ENCODE measurements around the gene BTG4. TPM values are rescaled to one million over a fixed set of nuclear protein-coding genes. Genes with fewer than 3 reads are reported as not detected.

BTG4 gene
- total and polyA plus RNA-seq, 2 donors (not counting 1 experiment from before 2014, with no cell fraction given), result not detected

DNA sequence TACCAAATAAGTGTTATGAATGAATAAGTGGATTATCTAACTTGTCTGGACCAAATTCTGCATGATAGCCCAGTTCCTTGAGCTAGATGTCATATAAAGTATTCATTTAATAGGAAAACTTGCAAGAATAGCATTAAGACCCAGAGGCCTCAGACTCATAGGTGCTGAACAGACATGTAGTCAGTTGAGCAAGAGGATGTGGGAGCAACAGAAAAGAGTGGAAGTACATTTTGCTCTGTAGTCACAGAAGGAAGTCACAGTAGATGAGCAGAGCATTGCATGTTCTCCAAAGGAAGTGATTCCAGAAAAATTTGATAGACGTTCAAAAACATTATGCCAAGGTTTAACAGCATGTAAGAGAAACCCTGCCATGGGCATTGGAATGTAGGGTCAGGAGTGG is 11.9 kb upstream of the BTG4 start:
- H3K9ac ChIP-seq (ENCODE audit: low read length), result no peak overlapping the region
- no peak overlapping the region for H3K27ac Mint-ChIP-seq
- no peak overlapping the region for H3K4me3 ChIP-seq (ENCODE audit: control extremely low read depth in 1 of 5, extremely low read depth in 1 of 5, insufficient read depth in 1 of 5, low read depth in 2 of 5, low read length in 4 of 5)
- H3K4me2 ChIP-seq (replicated peaks; ENCODE audit: low read depth, low read length, poor library complexity, severe bottlenecking), result no peak overlapping the region
- no peak for TF ChIP-seq CTCF (IDR thresholded peaks at IDR 0.05)
- no peak for TF ChIP-seq EZH2 (IDR thresholded peaks at IDR 0.05; ENCODE audit: borderline replicate concordance, insufficient read depth, low read depth, low read length, poor library complexity, severe bottlenecking)
- no peaks in the 10 kb centered on the region for H3K4me1 ChIP-seq (ENCODE audit: control insufficient read depth in 2 of 2, insufficient read depth in 2 of 2, low read length in 2 of 2)
- H3K27ac ChIP-seq (ENCODE audit: low read length in 2 of 2), result no peak overlapping the region
- H3K4me3 Mint-ChIP-seq, result no peak overlapping the region
- H3K36me3 ChIP-seq (replicated peaks in 1 of 2; ENCODE audit: control extremely low read depth in 1 of 2, control insufficient read depth in 1 of 2, extremely low read depth in 1 of 2, insufficient read depth in 2 of 2, low read length in 1 of 2), result no peaks in the 10 kb centered on the region
- H3K27me3 Mint-ChIP-seq, result peaks cover 20% of the 10 kb centered on the region
- POLR2A ChIA-PET, result no interaction called here
- ATAC-seq (ENCODE audit: low read depth) (no peak), DNase-seq (no peak)
- H3K9me3 Mint-ChIP-seq (ENCODE audit: insufficient read depth), result no peaks in the 10 kb centered on the region
- H4K20me1 ChIP-seq (ENCODE audit: control insufficient read depth, insufficient read depth, low read length, poor library complexity, severe bottlenecking), result no peaks in the 10 kb centered on the region
- H3K4me1 Mint-ChIP-seq, result no peaks in the 10 kb centered on the region
- H3K9me3 ChIP-seq (ENCODE audit: control extremely low read depth in 1 of 3, control insufficient read depth in 2 of 3, insufficient read depth in 1 of 3, low read length in 2 of 3), result no peaks in the 10 kb centered on the region
- CTCF ChIA-PET, result interaction anchor here (1.1 kb wide), 1 partner anchor 10 kb away, joined by 4 read pairs; no protein-coding TSS in a partner anchor
- 67% methylated on average over 1 of the region's 1 CpG for WGBS (ENCODE audit: insufficient coverage)
- no peaks in the 10 kb centered on the region for H3K79me2 ChIP-seq (ENCODE audit: control insufficient read depth, insufficient read depth, low read length)
- intact Hi-C loops (cut with micrococcal nuclease), result no loop called here
- peaks cover 0 to 7% (median 3%) of the 10 kb centered on the region in 4 experiments for H3K27me3 ChIP-seq (replicated peaks in 1 of 4; ENCODE audit: control extremely low read depth in 1 of 4, control insufficient read depth in 3 of 4, insufficient read depth in 4 of 4, low read length in 3 of 4)
- H2AFZ ChIP-seq (ENCODE audit: insufficient read depth, low read depth, low read length, poor library complexity, severe bottlenecking), result no peak overlapping the region

GRCh38 chr11:111523343-111523742 is 11.2 kb upstream of the BTG4 start:
- no peaks in the 10 kb centered on the region for H3K36me3 ChIP-seq (replicated peaks in 1 of 2; ENCODE audit: control extremely low read depth in 1 of 2, control insufficient read depth in 1 of 2, extremely low read depth in 1 of 2, insufficient read depth in 2 of 2, low read length in 1 of 2)
- H3K27ac ChIP-seq (ENCODE audit: low read length in 2 of 2), result no peak overlapping the region
- H3K4me2 ChIP-seq (replicated peaks; ENCODE audit: low read depth, low read length, poor library complexity, severe bottlenecking), result no peak overlapping the region
- Mint-ChIP-seq H3K9me3 (ENCODE audit: insufficient read depth) (no peaks in the 10 kb centered on the region), H3K4me1 (no peaks in the 10 kb centered on the region), H3K27me3 (peaks cover 20% of the 10 kb centered on the region), H3K4me3 (no peak overlapping the region), H3K27ac (no peak overlapping the region)
- DNase-seq (no peak), ATAC-seq (ENCODE audit: low read depth) (no peak)
- CTCF ChIA-PET, result interaction anchor here (1.1 kb wide), 1 partner anchor 11 kb away, joined by 4 read pairs; no protein-coding TSS in a partner anchor
- POLR2A ChIA-PET, result no interaction called here
- H4K20me1 ChIP-seq (ENCODE audit: control insufficient read depth, insufficient read depth, low read length, poor library complexity, severe bottlenecking), result no peaks in the 10 kb centered on the region
- TF ChIP-seq EZH2 (IDR thresholded peaks at IDR 0.05; ENCODE audit: borderline replicate concordance, insufficient read depth, low read depth, low read length, poor library complexity, severe bottlenecking), result no peak
- no peak for TF ChIP-seq CTCF (IDR thresholded peaks at IDR 0.05)
- peaks cover 0 to 7% (median 3%) of the 10 kb centered on the region in 4 experiments for H3K27me3 ChIP-seq (replicated peaks in 1 of 4; ENCODE audit: control extremely low read depth in 1 of 4, control insufficient read depth in 3 of 4, insufficient read depth in 4 of 4, low read length in 3 of 4)
- H3K9ac ChIP-seq (ENCODE audit: low read length), result no peak overlapping the region
- H3K4me3 ChIP-seq (ENCODE audit: control extremely low read depth in 1 of 5, extremely low read depth in 1 of 5, insufficient read depth in 1 of 5, low read depth in 2 of 5, low read length in 4 of 5), result no peak overlapping the region
- H2AFZ ChIP-seq (ENCODE audit: insufficient read depth, low read depth, low read length, poor library complexity, severe bottlenecking), result no peak overlapping the region
- no peaks in the 10 kb centered on the region for H3K79me2 ChIP-seq (ENCODE audit: control insufficient read depth, insufficient read depth, low read length)
- no CpG with 5 or more reads among the region's 2 CpGs for WGBS (ENCODE audit: insufficient coverage)
- H3K4me1 ChIP-seq (ENCODE audit: control insufficient read depth in 2 of 2, insufficient read depth in 2 of 2, low read length in 2 of 2), result no peaks in the 10 kb centered on the region
- H3K9me3 ChIP-seq (ENCODE audit: control extremely low read depth in 1 of 3, control insufficient read depth in 2 of 3, insufficient read depth in 1 of 3, low read length in 2 of 3), result no peaks in the 10 kb centered on the region
- intact Hi-C loops (cut with micrococcal nuclease), result no loop called here

Data from B cell (primary cell).